Vagina (tissue), 2 donors: Measurements from ENCODE around the gene SYT1. TPM values are rescaled to one million over a fixed set of nuclear protein-coding genes. Genes with fewer than 3 reads are reported as not detected.

Experiments used
- DNase-seq, 2 donors: peaks; one replicate each; pipeline ENCODE4 v3.0.0-alpha.2; 2017; ENCODE audit errors: extremely low spot score in 2 of 2
- H3K27ac ChIP-seq: fragments of 200-600 bp; sonication (generic); one replicate; pipeline ENCODE4 v1.5.1; 2019
- H3K27me3 ChIP-seq: fragments of 200-600 bp; sonication (generic); one replicate; pipeline ENCODE4 v1.5.1; 2019
- H3K36me3 ChIP-seq, 2 donors: fragments of 200-600 bp; sonication (generic); one replicate each; pipeline ENCODE4 v1.5.1; 2017 to 2019
- H3K4me1 ChIP-seq: fragments of 200-600 bp; sonication (generic); one replicate; pipeline ENCODE4 v1.5.1; 2019
- H3K4me3 ChIP-seq, 2 donors: fragments of 200-600 bp; sonication (generic); 1 replicate in 1 of 2; 2 replicates in 1 of 2; pipeline ENCODE4 v1.5.1; 2016 to 2019
- H3K9me3 ChIP-seq: fragments of 200-600 bp; sonication (generic); one replicate; pipeline ENCODE4 v1.5.1; 2019
- CTCF ChIP-seq, 3 experiments: fragments of 450-650 bp in 2 of 3; fragments of 200-600 bp in 1 of 3; sonication (generic) in 1 of 3; IDR thresholded peaks; one replicate each; pipeline ENCODE4 v1.5.1; 2017 to 2019; ENCODE audit warnings: antibody characterized with exemption in 3 of 3, mild to moderate bottlenecking in 2 of 3, moderate library complexity in 2 of 3
- POLR2A ChIP-seq, 2 donors: fragments of 450-650 bp; IDR thresholded peaks; one replicate each; pipeline ENCODE4 v1.6.1; 2017; ENCODE audit warnings: antibody characterized with exemption in 2 of 2, mild to moderate bottlenecking in 2 of 2, moderate library complexity in 2 of 2
- POLR2AphosphoS5 ChIP-seq, 2 donors: sonication (generic); formaldehyde crosslinking; IDR thresholded peaks; one replicate each; pipeline ENCODE4 v1.9.0; 2017; ENCODE audit warnings: antibody characterized with exemption in 2 of 2, mild to moderate bottlenecking in 2 of 2, low read depth in 1 of 2; ENCODE audit not compliant: insufficient read depth in 1 of 2
- intact Hi-C: fragments of 100-400 bp; cut with DNase I; formaldehyde crosslinking; loops from one replicate; pipeline ENCODE4 v1.15.1; 2023
- total RNA-seq: library from RNA; depleted of rRNA; stranded (reverse); fragments of >200 nt; gene quantifications from one replicate; pipeline ENCODE4 v1.2.3, GENCODE V29; 2016

Gene SYT1
- total RNA-seq, 1 donor from 2014 or later, result 13.3 TPM

GRCh38 chr12:79326663-79327062, 462.1 kb downstream of the SYT1 start:
- no peaks in the 10 kb centered on the region for H3K36me3 ChIP-seq
- no peak overlapping the region for H3K27ac ChIP-seq
- H3K4me3 ChIP-seq, result no peak overlapping the region
- no peaks in the 10 kb centered on the region for H3K9me3 ChIP-seq
- no peak for TF ChIP-seq CTCF (IDR thresholded peaks at IDR 0.05)
- no peak for TF ChIP-seq POLR2AphosphoS5 (IDR thresholded peaks at IDR 0.05; ENCODE audit: insufficient read depth in 1 of 2, low read depth in 1 of 2)
- TF ChIP-seq POLR2A (IDR thresholded peaks at IDR 0.05), result no peak
- no peaks in the 10 kb centered on the region for H3K27me3 ChIP-seq
- DNase-seq, result no peak
- intact Hi-C loops, result no loop called here
- H3K4me1 ChIP-seq, result no peaks in the 10 kb centered on the region

GRCh38 chr12:79327465-79327864, 462.9 kb downstream of the SYT1 start:
- TF ChIP-seq POLR2AphosphoS5 (IDR thresholded peaks at IDR 0.05; ENCODE audit: insufficient read depth in 1 of 2, low read depth in 1 of 2) (no peak), POLR2A (IDR thresholded peaks at IDR 0.05) (no peak), CTCF (IDR thresholded peaks at IDR 0.05) (no peak)
- H3K4me3 ChIP-seq, result no peak overlapping the region
- intact Hi-C loops, result no loop called here
- no peak overlapping the region for H3K27ac ChIP-seq
- no peaks in the 10 kb centered on the region for H3K9me3 ChIP-seq
- H3K36me3 ChIP-seq, result no peaks in the 10 kb centered on the region
- H3K27me3 ChIP-seq, result no peaks in the 10 kb centered on the region
- DNase-seq, result no peak
- no peaks in the 10 kb centered on the region for H3K4me1 ChIP-seq

- TF ChIP-seq POLR2A (IDR thresholded peaks at IDR 0.05), result no peak
- TF ChIP-seq CTCF (IDR thresholded peaks at IDR 0.05), result no peak
- no peak for TF ChIP-seq POLR2AphosphoS5 (IDR thresholded peaks at IDR 0.05; ENCODE audit: insufficient read depth in 1 of 2, low read depth in 1 of 2)
- Histone ChIP-seq H3K4me1 (no peaks in the 10 kb centered on the region), H3K27me3 (no peaks in the 10 kb centered on the region), H3K27ac (no peak overlapping the region), H3K4me3 (no peak overlapping the region), H3K9me3 (no peaks in the 10 kb centered on the region), H3K36me3 (no peaks in the 10 kb centered on the region)
- no peak for DNase-seq
- intact Hi-C loops, result no loop called here
These were observed 465.4 kb downstream of the SYT1 start for GRCh38 chr12:79329933-79330332.

GRCh38 chr12:79331870-79332269, 467.3 kb downstream of the SYT1 start:
- no peak overlapping the region for H3K4me3 ChIP-seq
- H3K27me3 ChIP-seq, result no peaks in the 10 kb centered on the region
- no peaks in the 10 kb centered on the region for H3K9me3 ChIP-seq
- H3K36me3 ChIP-seq, result no peaks in the 10 kb centered on the region
- H3K4me1 ChIP-seq, result no peaks in the 10 kb centered on the region
- intact Hi-C loops, result no loop called here
- no peak overlapping the region for H3K27ac ChIP-seq
- no peak for DNase-seq
- TF ChIP-seq POLR2AphosphoS5 (IDR thresholded peaks at IDR 0.05; ENCODE audit: insufficient read depth in 1 of 2, low read depth in 1 of 2) (no peak), CTCF (IDR thresholded peaks at IDR 0.05) (no peak), POLR2A (IDR thresholded peaks at IDR 0.05) (no peak)

GRCh38 chr12:79333144-79333543, 468.6 kb downstream of the SYT1 start:
- no peak overlapping the region for H3K4me3 ChIP-seq
- H3K36me3 ChIP-seq, result no peaks in the 10 kb centered on the region
- TF ChIP-seq POLR2AphosphoS5 (IDR thresholded peaks at IDR 0.05; ENCODE audit: insufficient read depth in 1 of 2, low read depth in 1 of 2), result no peak
- H3K27ac ChIP-seq, result no peak overlapping the region
- no peaks in the 10 kb centered on the region for H3K4me1 ChIP-seq
- H3K9me3 ChIP-seq, result no peaks in the 10 kb centered on the region
- no peaks in the 10 kb centered on the region for H3K27me3 ChIP-seq
- DNase-seq, result no peak
- intact Hi-C loops, result no loop called here
